CD4-positive, alpha-beta memory T cell (primary cell): ENCODE measurements around the gene NUP210. TPM values are rescaled to one million over a fixed set of nuclear protein-coding genes. Genes with fewer than 3 reads are reported as not detected.

Source experiments
- CTCF ChIA-PET: fragments of 350-600 bp; sonication (Branson Sonifier 250); formaldehyde crosslinking; loops from one replicate; lab custom pipeline; 2021; ENCODE audit warnings: inconsistent platforms; ENCODE audit not compliant: partially characterized antibody; lab: Charles Lee
- POLR2A ChIA-PET: fragments of 350-600 bp; sonication (Branson Sonifier 250); formaldehyde crosslinking; loops from one replicate; lab custom pipeline; 2021; ENCODE audit not compliant: partially characterized antibody; lab: Charles Lee
- DNase-seq, 5 donors: peaks; one replicate each; pipeline versions ENCODE4 v3.0.0 to v3.0.0-alpha.2; 2020 to 2022; ENCODE audit warnings: mixed read lengths in 1 of 5
- H3K27ac ChIP-seq: one replicate; pipeline ENCODE4 v1.7.0; 2013; ENCODE audit warnings: low read depth, low read length
- H3K27me3 ChIP-seq: 2 replicates; pipeline ENCODE4 v1.7.0; 2013; ENCODE audit warnings: mild to moderate bottlenecking, low read length, moderate library complexity; ENCODE audit not compliant: insufficient read depth
- H3K36me3 ChIP-seq: 2 replicates; pipeline ENCODE4 v1.7.0; 2013; ENCODE audit warnings: mild to moderate bottlenecking, low read length, moderate library complexity; ENCODE audit not compliant: insufficient read depth
- H3K4me1 ChIP-seq: 2 replicates; pipeline ENCODE4 v1.7.0; 2013; ENCODE audit warnings: mild to moderate bottlenecking, low read length, moderate library complexity; ENCODE audit not compliant: insufficient read depth
- H3K4me3 ChIP-seq, 2 donors: one replicate each; pipeline ENCODE4 v1.7.0; 2013; ENCODE audit warnings: low read length in 2 of 2, mild to moderate bottlenecking in 1 of 2
- H3K9me3 ChIP-seq, 2 donors: one replicate each; pipeline ENCODE4 v1.7.0; 2013; ENCODE audit warnings: low read length in 2 of 2, control low read depth in 1 of 2; ENCODE audit not compliant: control insufficient read depth in 1 of 2
- H3K27ac Mint-ChIP-seq, 7 donors: one replicate each; pipeline ENCODE4 v1.8.0; 2020 to 2021; ENCODE audit warnings: mixed read lengths in 7 of 7, mild to moderate bottlenecking in 6 of 7, inconsistent platforms in 3 of 7, moderate library complexity in 3 of 7
- H3K27me3 Mint-ChIP-seq, 2 donors: one replicate each; pipeline ENCODE4 v1.8.0; 2020 to 2021; ENCODE audit warnings: mixed read lengths in 2 of 2
- H3K36me3 Mint-ChIP-seq, 2 donors: one replicate each; pipeline ENCODE4 v1.8.0; 2020 to 2021; ENCODE audit warnings: mixed read lengths in 2 of 2, inconsistent platforms in 1 of 2, mild to moderate bottlenecking in 1 of 2
- H3K4me1 Mint-ChIP-seq, 4 donors: one replicate each; pipeline ENCODE4 v1.8.0; 2020 to 2021; ENCODE audit warnings: mixed read lengths in 4 of 4, mild to moderate bottlenecking in 1 of 4
- H3K4me3 Mint-ChIP-seq, 8 donors: one replicate each; pipeline ENCODE4 v1.8.0; 2020 to 2021; ENCODE audit warnings: mixed read lengths in 8 of 8, mild to moderate bottlenecking in 7 of 8, moderate library complexity in 6 of 8, inconsistent platforms in 3 of 8
- H3K9me3 Mint-ChIP-seq, 8 donors: one replicate each; pipeline ENCODE4 v1.8.0; 2020 to 2021; ENCODE audit warnings: mixed read lengths in 8 of 8, mild to moderate bottlenecking in 5 of 8, inconsistent platforms in 3 of 8, moderate library complexity in 1 of 8
- intact Hi-C: fragments of 100-400 bp; cut with micrococcal nuclease; formaldehyde crosslinking; loops from one replicate; pipeline ENCODE4 v1.15.1; 2023
- polyA plus RNA-seq, 2 donors: library from polyadenylated mRNA; unstranded; fragments of 300-500 nt; fragmentation: Illumina TruSeq; gene quantifications; one replicate each; pipeline ENCODE4 v1.2.3, GENCODE V29; 2021
- total RNA-seq, 2 experiments: library from RNA; stranded (reverse); gene quantifications; one replicate each; pipeline ENCODE4 v1.2.3, GENCODE V29; 2021

The NUP210 gene
- total and polyA plus RNA-seq, 4 experiments from 2014 or later: 20.5 to 149 (median 110) TPM

DNA sequence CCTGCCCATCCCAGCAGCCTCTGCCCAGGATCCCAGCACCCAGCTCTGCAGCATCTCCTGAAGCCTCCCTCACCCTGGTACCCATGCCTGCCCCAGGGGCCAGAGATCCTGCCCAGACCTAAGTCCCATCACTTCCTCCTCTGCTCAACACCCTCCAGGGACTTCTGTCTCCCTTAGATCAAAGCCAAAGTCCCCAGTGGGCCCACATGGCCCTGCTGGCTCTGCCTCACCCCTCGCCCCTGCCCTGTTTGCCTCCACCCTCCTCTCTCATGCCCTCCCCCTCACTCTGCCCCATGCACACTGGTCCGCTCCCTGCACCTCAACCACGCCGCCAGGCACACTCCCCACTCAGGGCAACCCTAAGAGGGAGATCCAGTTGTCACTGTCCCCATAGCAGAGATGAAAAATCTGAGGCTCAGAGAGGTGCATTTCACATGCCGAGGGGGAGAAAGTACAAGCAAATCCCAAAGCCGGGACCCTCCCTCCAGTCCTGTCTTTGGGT is 146.5 kb downstream of the NUP210 start:
- DNase-seq: no peak
- no peak overlapping the region for H3K4me3 ChIP-seq
- peaks cover 0 to 8% (median 2%) of the 10 kb centered on the region in 8 donors for H3K9me3 Mint-ChIP-seq
- CTCF ChIA-PET: no interaction called here
- H3K4me1 ChIP-seq: no peaks in the 10 kb centered on the region
- intact Hi-C loops: no loop called here
- peaks cover 11 to 13% of the 10 kb centered on the region in 2 donors for H3K27me3 Mint-ChIP-seq
- H3K4me3 Mint-ChIP-seq: no peak overlapping the region
- no peaks in the 10 kb centered on the region for H3K36me3 ChIP-seq
- POLR2A ChIA-PET: no interaction called here
- H3K9me3 ChIP-seq: no peaks in the 10 kb centered on the region
- H3K27ac Mint-ChIP-seq: no peak overlapping the region
- peaks cover 0 to 3% of the 10 kb centered on the region in 2 donors for H3K36me3 Mint-ChIP-seq
- H3K27me3 ChIP-seq: no peaks in the 10 kb centered on the region
- no peaks in the 10 kb centered on the region for H3K4me1 Mint-ChIP-seq
- no peak overlapping the region for H3K27ac ChIP-seq

DNA sequence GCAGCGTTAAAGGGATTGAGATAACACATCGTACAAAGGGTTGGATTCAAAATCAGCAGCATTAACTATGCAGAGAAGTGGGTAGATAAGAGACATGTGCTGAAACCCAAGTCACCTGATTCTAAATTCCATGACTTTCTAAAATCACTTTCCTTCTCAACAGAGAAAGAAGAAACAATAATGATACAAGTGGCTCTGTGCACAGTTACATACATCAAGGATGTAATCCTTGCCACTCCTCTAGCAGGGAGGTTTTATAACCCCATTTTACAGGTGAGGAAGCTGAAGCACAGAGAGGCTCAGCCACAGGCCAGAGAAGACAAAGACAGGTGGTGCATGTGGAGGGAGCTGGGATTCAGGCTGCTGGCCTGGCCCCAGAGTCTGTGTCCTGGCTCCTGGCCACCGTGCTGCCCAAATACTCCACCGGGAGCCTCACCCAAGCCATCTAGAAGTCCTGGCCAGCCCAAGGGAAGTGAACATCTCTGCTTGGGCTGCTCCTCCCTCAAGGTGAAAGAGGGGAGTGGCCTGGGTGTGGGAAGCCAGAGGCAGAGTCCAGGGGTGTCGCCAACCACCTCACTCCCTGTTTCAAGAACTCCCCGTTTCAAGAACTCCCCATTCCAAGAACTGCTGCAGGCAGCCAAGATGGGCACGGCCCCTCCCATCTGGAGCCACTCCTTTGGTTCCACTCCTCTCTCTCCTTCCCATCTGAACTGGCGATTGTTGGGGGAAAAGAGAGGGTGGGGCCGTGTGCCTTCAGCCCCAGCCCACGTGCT is 147.1 kb downstream of the NUP210 start:
- Mint-ChIP-seq H3K36me3 (peaks cover 0 to 3% of the 10 kb centered on the region in 2 donors), H3K4me1 (no peaks in the 10 kb centered on the region), H3K4me3 (no peak overlapping the region), H3K27me3 (peaks cover 11 to 17% of the 10 kb centered on the region in 2 donors), H3K9me3 (peaks cover 0 to 8% (median 3%) of the 10 kb centered on the region in 8 donors), H3K27ac (no peak overlapping the region)
- Histone ChIP-seq H3K27ac (no peak overlapping the region), H3K4me3 (no peak overlapping the region), H3K36me3 (no peaks in the 10 kb centered on the region), H3K4me1 (no peaks in the 10 kb centered on the region), H3K9me3 (no peaks in the 10 kb centered on the region), H3K27me3 (no peaks in the 10 kb centered on the region)
- DNase-seq: no peak
- intact Hi-C loops: no loop called here
- ChIA-PET CTCF (no interaction called here), POLR2A (no interaction called here)

DNA sequence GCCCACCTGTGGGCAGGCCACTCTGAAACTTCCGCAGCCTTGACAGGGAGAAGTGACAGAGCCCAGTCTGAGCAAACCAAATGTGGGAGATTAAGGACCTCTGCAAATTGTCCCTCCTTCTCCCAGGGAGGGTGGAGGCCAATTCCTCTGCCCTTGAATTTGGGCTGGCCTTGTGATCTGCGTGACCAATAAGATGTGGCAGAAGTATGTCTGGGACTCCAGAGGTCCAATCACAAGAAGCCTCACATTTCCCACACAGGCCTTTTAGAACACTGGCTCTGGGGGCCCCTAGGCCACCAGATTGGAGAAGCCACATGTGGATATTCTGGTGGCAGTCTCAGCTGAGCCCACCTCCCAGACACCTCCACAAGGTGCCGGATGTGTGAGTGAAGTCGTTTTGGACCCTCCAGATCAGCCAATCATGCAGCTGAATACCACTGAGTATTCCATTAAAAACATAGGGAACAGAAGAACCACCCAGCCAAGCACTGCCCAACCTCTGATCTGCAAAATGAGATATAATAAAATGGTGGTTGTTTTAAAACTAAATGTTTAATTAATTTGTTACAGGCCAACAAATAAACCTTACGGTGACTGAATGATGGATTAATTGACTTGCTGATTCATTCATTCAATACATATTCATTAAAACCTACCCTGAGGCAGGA is 150.3 kb downstream of the NUP210 start:
- H3K4me1 ChIP-seq: no peaks in the 10 kb centered on the region
- Mint-ChIP-seq H3K9me3 (peaks cover 0 to 11% (median 3%) of the 10 kb centered on the region in 8 donors), H3K4me1 (no peaks in the 10 kb centered on the region), H3K4me3 (no peak overlapping the region), H3K27me3 (peaks cover 10 to 18% of the 10 kb centered on the region in 2 donors), H3K27ac (no peak overlapping the region), H3K36me3 (peaks cover 0 to 3% of the 10 kb centered on the region in 2 donors)
- DNase-seq: no peak
- H3K4me3 ChIP-seq: no peak overlapping the region
- intact Hi-C loops: no loop called here
- no peaks in the 10 kb centered on the region for H3K36me3 ChIP-seq
- POLR2A ChIA-PET: no interaction called here
- H3K27me3 ChIP-seq: no peaks in the 10 kb centered on the region
- CTCF ChIA-PET: no interaction called here
- H3K27ac ChIP-seq: no peak overlapping the region
- no peaks in the 10 kb centered on the region for H3K9me3 ChIP-seq

DNA sequence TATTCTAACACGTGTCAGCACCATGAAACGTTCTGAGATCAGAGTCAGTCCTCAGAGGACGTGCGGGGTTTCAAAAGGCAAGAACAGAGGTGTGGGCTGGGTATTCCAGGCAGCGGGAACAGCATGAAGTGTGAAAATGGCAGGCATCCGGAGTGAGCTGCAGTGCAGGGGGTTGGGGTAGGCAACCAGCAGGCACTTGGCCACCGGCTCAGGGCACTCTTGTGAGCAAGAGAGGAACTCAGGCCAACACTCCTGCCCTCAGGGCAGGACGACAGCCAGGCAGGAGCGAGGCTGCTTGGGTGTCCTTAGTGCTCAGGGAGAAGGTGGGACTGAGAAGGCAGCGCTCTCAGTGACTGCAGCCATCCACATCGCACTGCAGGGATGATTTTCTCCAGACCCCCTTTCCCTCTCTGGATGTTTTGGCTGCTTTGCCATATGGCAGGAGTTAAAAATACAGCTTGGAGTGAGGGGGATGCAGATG is 151.1 kb downstream of the NUP210 start:
- no peaks in the 10 kb centered on the region for H3K4me1 Mint-ChIP-seq
- no peaks in the 10 kb centered on the region for H3K4me1 ChIP-seq
- H3K9me3 Mint-ChIP-seq: peaks cover 0 to 11% (median 3%) of the 10 kb centered on the region in 8 donors
- ChIA-PET CTCF (no interaction called here), POLR2A (no interaction called here)
- H3K27me3 ChIP-seq: no peaks in the 10 kb centered on the region
- H3K36me3 Mint-ChIP-seq: peaks cover 0 to 3% of the 10 kb centered on the region in 2 donors
- H3K27me3 Mint-ChIP-seq: peaks cover 13 to 18% of the 10 kb centered on the region in 2 donors
- H3K4me3 Mint-ChIP-seq: no peak overlapping the region
- intact Hi-C loops: no loop called here
- no peaks in the 10 kb centered on the region for H3K36me3 ChIP-seq
- no peaks in the 10 kb centered on the region for H3K9me3 ChIP-seq
- no peak overlapping the region for H3K27ac ChIP-seq
- no peak overlapping the region for H3K4me3 ChIP-seq
- DNase-seq: no peak
- no peak overlapping the region for H3K27ac Mint-ChIP-seq

DNA sequence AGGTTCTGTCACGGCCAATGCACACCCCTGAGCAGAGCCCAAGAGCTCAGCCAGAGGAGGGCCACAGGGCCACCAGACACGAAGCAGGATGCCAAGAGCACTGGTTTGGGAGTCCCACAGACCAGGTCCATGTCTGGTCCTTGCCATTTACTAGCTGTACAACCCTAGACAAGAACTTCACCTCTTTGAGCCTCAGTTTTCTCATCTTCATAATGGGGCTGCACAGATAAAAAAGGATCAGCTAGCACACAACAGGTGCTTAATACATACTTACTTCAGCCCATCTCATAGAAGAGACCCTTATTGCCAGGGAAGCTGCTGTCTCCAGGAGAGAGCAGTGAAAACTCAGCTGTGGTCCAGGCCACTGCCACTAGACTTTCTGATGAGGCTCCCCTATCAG is 152.0 kb downstream of the NUP210 start:
- H3K27me3 Mint-ChIP-seq: peaks cover 13 to 18% of the 10 kb centered on the region in 2 donors
- peaks cover 0 to 3% of the 10 kb centered on the region in 2 donors for H3K36me3 Mint-ChIP-seq
- ChIA-PET POLR2A (no interaction called here), CTCF (no interaction called here)
- no peak overlapping the region for H3K27ac Mint-ChIP-seq
- no peak overlapping the region for H3K27ac ChIP-seq
- H3K9me3 ChIP-seq: no peaks in the 10 kb centered on the region
- DNase-seq: no peak
- H3K4me3 ChIP-seq: no peak overlapping the region
- H3K4me1 ChIP-seq: no peaks in the 10 kb centered on the region
- intact Hi-C loops: no loop called here
- H3K4me3 Mint-ChIP-seq: no peak overlapping the region
- H3K4me1 Mint-ChIP-seq: no peaks in the 10 kb centered on the region
- H3K36me3 ChIP-seq: no peaks in the 10 kb centered on the region
- H3K9me3 Mint-ChIP-seq: peaks cover 0 to 11% (median 3%) of the 10 kb centered on the region in 8 donors
- no peaks in the 10 kb centered on the region for H3K27me3 ChIP-seq

DNA sequence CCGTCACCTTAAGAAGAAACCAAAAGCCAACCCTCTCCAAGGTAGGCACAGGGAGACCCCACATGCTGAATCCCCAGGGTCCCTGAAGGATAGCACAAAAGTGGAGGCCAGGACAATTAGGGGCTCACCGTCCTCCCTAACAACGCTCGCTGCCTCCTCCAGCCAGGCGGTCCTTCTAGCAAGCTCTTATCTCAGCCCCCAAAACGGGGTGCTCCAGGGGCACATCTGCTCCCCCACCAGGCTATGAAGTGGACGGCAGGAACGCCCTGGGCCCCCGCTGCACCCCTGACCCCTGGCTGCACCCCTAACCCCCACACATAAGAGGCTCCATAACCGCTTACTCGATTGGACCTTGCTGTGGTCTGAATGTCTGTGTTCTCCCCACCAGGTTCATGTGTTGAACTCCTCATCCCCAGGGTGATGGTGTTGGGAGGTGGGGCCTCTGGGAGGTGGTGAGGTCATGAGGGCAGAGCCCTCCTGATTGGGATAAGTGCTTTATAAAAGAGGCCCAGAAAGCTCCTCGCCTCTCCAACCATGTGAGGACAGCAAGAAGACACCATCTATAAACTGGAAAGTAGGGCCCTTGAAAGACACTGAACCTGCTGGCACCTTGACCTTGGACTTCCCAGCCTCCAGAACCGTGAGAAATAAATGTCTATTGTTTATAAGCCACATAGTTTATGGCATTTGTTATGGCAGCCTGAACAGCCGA is 153.3 kb downstream of the NUP210 start:
- H3K27me3 ChIP-seq: no peaks in the 10 kb centered on the region
- Mint-ChIP-seq H3K36me3 (peaks cover 0 to 3% of the 10 kb centered on the region in 2 donors), H3K9me3 (peaks cover 0 to 11% (median 3%) of the 10 kb centered on the region in 8 donors), H3K4me1 (peaks cover 0 to 8% (median 5%) of the 10 kb centered on the region in 4 donors), H3K4me3 (no peak overlapping the region), H3K27me3 (peaks cover 7 to 18% of the 10 kb centered on the region in 2 donors), H3K27ac (no peak overlapping the region)
- no peak for DNase-seq
- intact Hi-C loops: no loop called here
- no peak overlapping the region for H3K27ac ChIP-seq
- no peaks in the 10 kb centered on the region for H3K9me3 ChIP-seq
- no peaks in the 10 kb centered on the region for H3K36me3 ChIP-seq
- POLR2A ChIA-PET: no interaction called here
- CTCF ChIA-PET: interaction anchor here (1.0 kb wide), 1 partner anchor 9 kb away, joined by 3 read pairs; no protein-coding TSS in a partner anchor
- no peak overlapping the region for H3K4me3 ChIP-seq
- no peaks in the 10 kb centered on the region for H3K4me1 ChIP-seq
